CMK (cell line): ENCODE measurements around the gene RNF2.
"Not testable (repeated sequence)": the region's sequence is repeated elsewhere in the genome, so short reads cannot be mapped to it uniquely, and the experiment has no call there.

Experiments
- DNase-seq: peaks from one replicate; pipeline ENCODE4 v3.0.0-alpha.2; 2010; ENCODE audit warnings: low read depth

RNF2 gene

GRCh38 chr1:185050823-185051451 lies 5.6 kb downstream of the RNF2 start:
- DNase-seq: no peak

- no peak for DNase-seq
These were observed 7.8 kb downstream of the RNF2 start for GRCh38 chr1:185053204-185053603.

- DNase-seq: no peak
These were observed 9.2 kb downstream of the RNF2 start for GRCh38 chr1:185054365-185055060.

- DNase-seq: no peak
These were observed 12.8 kb downstream of the RNF2 start for GRCh38 chr1:185058110-185058509.

GRCh38 chr1:185058876-185059275 lies 13.5 kb downstream of the RNF2 start:
- no peak for DNase-seq

- DNase-seq: no peak
These were observed 14.7 kb downstream of the RNF2 start for GRCh38 chr1:185059950-185060571.

- DNase-seq: no peak
These were observed 17.5 kb downstream of the RNF2 start for GRCh38 chr1:185062710-185063370.

GRCh38 chr1:185063719-185064118 lies 18.4 kb downstream of the RNF2 start:
- no peak for DNase-seq

GRCh38 chr1:185065006-185065405 lies 19.6 kb downstream of the RNF2 start:
- not testable (repeated sequence) for DNase-seq

- no peak for DNase-seq
These were observed 20.8 kb downstream of the RNF2 start for GRCh38 chr1:185066181-185066580.

GRCh38 chr1:185068341-185068740 lies 23.0 kb downstream of the RNF2 start:
- no peak for DNase-seq

- no peak for DNase-seq
These were observed 23.9 kb downstream of the RNF2 start for GRCh38 chr1:185069202-185069772.

- no peak for DNase-seq
These were observed 24.7 kb downstream of the RNF2 start for GRCh38 chr1:185070051-185070450.

GRCh38 chr1:185073725-185074124 lies 28.4 kb downstream of the RNF2 start:
- no peak for DNase-seq

- DNase-seq: no peak
These were observed 28.9 kb downstream of the RNF2 start for GRCh38 chr1:185074307-185074706.

- no peak for DNase-seq
These were observed 30.1 kb downstream of the RNF2 start for GRCh38 chr1:185075476-185075875.

- DNase-seq: no peak
These were observed 32.0 kb downstream of the RNF2 start for GRCh38 chr1:185077374-185077773.

- no peak for DNase-seq
These were observed 35.1 kb downstream of the RNF2 start for GRCh38 chr1:185080422-185080821.

GRCh38 chr1:185083818-185084217 lies 38.5 kb downstream of the RNF2 start:
- no peak for DNase-seq

- DNase-seq: no peak
These were observed 41.7 kb downstream of the RNF2 start for GRCh38 chr1:185087101-185087500.

- DNase-seq: no peak
These were observed 42.4 kb downstream of the RNF2 start for GRCh38 chr1:185087746-185088145.

GRCh38 chr1:185091480-185091879 lies 46.1 kb downstream of the RNF2 start:
- no peak for DNase-seq

- no peak for DNase-seq
These were observed 49.4 kb downstream of the RNF2 start for GRCh38 chr1:185094761-185095160.
